Stimulated activated memory B cell treated with anti-CD40 and anti-IgM and Interleukin-4, amounts not matched to agents 10 μg/mL and 1 μg/mL and 100 μg/mL, for 72 hours (primary cell): Measurements from ENCODE around the gene RAB12.
A peak's percentile ranks its signal among the peaks of the same experiment; 100 is the strongest.
"Not testable (repeated sequence)": the region's sequence is repeated elsewhere in the genome, so short reads cannot be mapped to it uniquely, and the experiment has no call there.

ENCODE experiments used
- ATAC-seq: fragments of 150-1000 bp; cut with Tn5 transposase; 2 replicates; pipeline ENCODE4 v1.10.0; 2021
- H3K27ac Mint-ChIP-seq: one replicate; pipeline ENCODE4 v1.8.0; 2022; ENCODE audit warnings: mild to moderate bottlenecking, mixed read lengths
- H3K27me3 Mint-ChIP-seq: one replicate; pipeline ENCODE4 v1.8.0; 2022; ENCODE audit warnings: mixed read lengths
- H3K36me3 Mint-ChIP-seq: one replicate; pipeline ENCODE4 v1.8.0; 2022; ENCODE audit warnings: mixed read lengths
- H3K4me1 Mint-ChIP-seq: one replicate; pipeline ENCODE4 v1.8.0; 2022; ENCODE audit warnings: mixed read lengths
- H3K4me3 Mint-ChIP-seq: one replicate; pipeline ENCODE4 v1.8.0; 2022; ENCODE audit warnings: mild to moderate bottlenecking, moderate library complexity, mixed read lengths
- H3K9me3 Mint-ChIP-seq: one replicate; pipeline ENCODE4 v1.8.0; 2022; ENCODE audit warnings: mixed read lengths

RAB12 gene

GRCh38 chr18:8605974-8606373 lies 3.3 kb upstream of the RAB12 start:
- Mint-ChIP-seq H3K4me1 (peaks cover 72% of the 10 kb centered on the region), H3K27me3 (no peaks in the 10 kb centered on the region), H3K36me3 (peaks cover 6% of the 10 kb centered on the region), H3K27ac (peak overlapping the region; percentile 26), H3K9me3 (peaks cover 6% of the 10 kb centered on the region), H3K4me3 (no peak overlapping the region)
- no peak for ATAC-seq

GRCh38 chr18:8607776-8608742 lies 1.2 kb upstream of the RAB12 start:
- Mint-ChIP-seq H3K27ac (peak overlapping the region; percentile 86), H3K9me3 (peaks cover 6% of the 10 kb centered on the region), H3K4me1 (peaks cover 70% of the 10 kb centered on the region), H3K36me3 (peaks cover 15% of the 10 kb centered on the region), H3K27me3 (no peaks in the 10 kb centered on the region), H3K4me3 (peak overlapping the region; percentile 84)
- ATAC-seq = peak; percentile 25

- H3K4me1 Mint-ChIP-seq = peaks cover 68% of the 10 kb centered on the region
- peaks cover 19% of the 10 kb centered on the region for H3K36me3 Mint-ChIP-seq
- H3K27me3 Mint-ChIP-seq = no peaks in the 10 kb centered on the region
- peak overlapping the region; percentile 93 for H3K4me3 Mint-ChIP-seq
- H3K9me3 Mint-ChIP-seq = peaks cover 6% of the 10 kb centered on the region
- peak overlapping the region; percentile 86 for H3K27ac Mint-ChIP-seq
- ATAC-seq = peak; percentile 9
Measured at GRCh38 chr18:8609659-8610458, 622 bp downstream of the RAB12 start.

GRCh38 chr18:8610459-8610851 lies 1.2 kb downstream of the RAB12 start:
- Mint-ChIP-seq H3K27ac (peak overlapping the region; percentile 85), H3K4me1 (peaks cover 73% of the 10 kb centered on the region), H3K27me3 (no peaks in the 10 kb centered on the region), H3K36me3 (peaks cover 22% of the 10 kb centered on the region), H3K9me3 (peaks cover 6% of the 10 kb centered on the region), H3K4me3 (peak overlapping the region; percentile 93)
- no peak for ATAC-seq

- peaks cover 17% of the 10 kb centered on the region for H3K36me3 Mint-ChIP-seq
- H3K9me3 Mint-ChIP-seq = no peaks in the 10 kb centered on the region
- H3K27ac Mint-ChIP-seq = no peak overlapping the region
- ATAC-seq = no peak
- H3K27me3 Mint-ChIP-seq = no peaks in the 10 kb centered on the region
- H3K4me3 Mint-ChIP-seq = peak overlapping the region; percentile 12
- H3K4me1 Mint-ChIP-seq = peaks cover 68% of the 10 kb centered on the region
Measured at GRCh38 chr18:8611916-8612576, 2.8 kb downstream of the RAB12 start.

- no peaks in the 10 kb centered on the region for H3K27me3 Mint-ChIP-seq
- H3K36me3 Mint-ChIP-seq = peaks cover 36% of the 10 kb centered on the region
- ATAC-seq = no peak
Measured at GRCh38 chr18:8614875-8615274, 5.6 kb downstream of the RAB12 start.

GRCh38 chr18:8615397-8616027 lies 6.3 kb downstream of the RAB12 start:
- H3K27me3 Mint-ChIP-seq = no peaks in the 10 kb centered on the region
- ATAC-seq = no peak
- H3K4me1 Mint-ChIP-seq = peaks cover 78% of the 10 kb centered on the region
- H3K4me3 Mint-ChIP-seq = no peak overlapping the region
- peaks cover 38% of the 10 kb centered on the region for H3K36me3 Mint-ChIP-seq
- no peaks in the 10 kb centered on the region for H3K9me3 Mint-ChIP-seq
- no peak overlapping the region for H3K27ac Mint-ChIP-seq

More at GRCh38 chr18:8614875-8615274, 5.6 kb downstream of the RAB12 start:
- Mint-ChIP-seq H3K27ac (no peak overlapping the region), H3K4me3 (no peak overlapping the region), H3K9me3 (no peaks in the 10 kb centered on the region), H3K4me1 (peaks cover 79% of the 10 kb centered on the region)

GRCh38 chr18:8616028-8616401 lies 6.8 kb downstream of the RAB12 start:
- peaks cover 42% of the 10 kb centered on the region for H3K36me3 Mint-ChIP-seq
- no peak overlapping the region for H3K27ac Mint-ChIP-seq
- peaks cover 79% of the 10 kb centered on the region for H3K4me1 Mint-ChIP-seq
- ATAC-seq = no peak
- H3K4me3 Mint-ChIP-seq = no peak overlapping the region
- no peaks in the 10 kb centered on the region for H3K27me3 Mint-ChIP-seq
- H3K9me3 Mint-ChIP-seq = no peaks in the 10 kb centered on the region

GRCh38 chr18:8617907-8618306 lies 8.7 kb downstream of the RAB12 start:
- H3K4me3 Mint-ChIP-seq = no peak overlapping the region
- H3K27ac Mint-ChIP-seq = no peak overlapping the region

GRCh38 chr18:8619041-8619440 lies 9.8 kb downstream of the RAB12 start:
- Mint-ChIP-seq H3K27me3 (no peaks in the 10 kb centered on the region), H3K36me3 (peaks cover 47% of the 10 kb centered on the region), H3K9me3 (no peaks in the 10 kb centered on the region), H3K4me3 (no peak overlapping the region), H3K4me1 (peaks cover 81% of the 10 kb centered on the region), H3K27ac (peak overlapping the region; percentile 58)
- no peak for ATAC-seq

More at GRCh38 chr18:8617907-8618306, 8.7 kb downstream of the RAB12 start:
- no peaks in the 10 kb centered on the region for H3K27me3 Mint-ChIP-seq
- H3K36me3 Mint-ChIP-seq = peaks cover 47% of the 10 kb centered on the region
- ATAC-seq = no peak
- no peaks in the 10 kb centered on the region for H3K9me3 Mint-ChIP-seq
- H3K4me1 Mint-ChIP-seq = peaks cover 78% of the 10 kb centered on the region

GRCh38 chr18:8619835-8620577 lies 10.8 kb downstream of the RAB12 start:
- ATAC-seq = no peak
- Mint-ChIP-seq H3K9me3 (no peaks in the 10 kb centered on the region), H3K27ac (peak overlapping the region; percentile 58), H3K4me1 (peaks cover 81% of the 10 kb centered on the region), H3K4me3 (no peak overlapping the region), H3K27me3 (no peaks in the 10 kb centered on the region), H3K36me3 (peaks cover 48% of the 10 kb centered on the region)

GRCh38 chr18:8620845-8621244 lies 11.6 kb downstream of the RAB12 start:
- peak; percentile 62 for ATAC-seq
- H3K9me3 Mint-ChIP-seq = no peaks in the 10 kb centered on the region
- no peaks in the 10 kb centered on the region for H3K27me3 Mint-ChIP-seq
- no peak overlapping the region for H3K27ac Mint-ChIP-seq
- no peak overlapping the region for H3K4me3 Mint-ChIP-seq
- peaks cover 53% of the 10 kb centered on the region for H3K36me3 Mint-ChIP-seq
- H3K4me1 Mint-ChIP-seq = peaks cover 75% of the 10 kb centered on the region

- H3K4me1 Mint-ChIP-seq = peaks cover 67% of the 10 kb centered on the region
Measured at GRCh38 chr18:8622625-8623024, 13.4 kb downstream of the RAB12 start.

GRCh38 chr18:8623549-8624106 lies 14.4 kb downstream of the RAB12 start:
- H3K9me3 Mint-ChIP-seq = no peaks in the 10 kb centered on the region
- no peaks in the 10 kb centered on the region for H3K27me3 Mint-ChIP-seq
- H3K4me3 Mint-ChIP-seq = peak overlapping the region; percentile 54
- H3K36me3 Mint-ChIP-seq = peaks cover 50% of the 10 kb centered on the region
- peak; percentile 86 for ATAC-seq
- peaks cover 57% of the 10 kb centered on the region for H3K4me1 Mint-ChIP-seq
- H3K27ac Mint-ChIP-seq = peak overlapping the region; percentile 72

More at GRCh38 chr18:8622625-8623024, 13.4 kb downstream of the RAB12 start:
- not testable (repeated sequence) for H3K4me3 Mint-ChIP-seq, ATAC-seq, H3K27me3 Mint-ChIP-seq, H3K9me3 Mint-ChIP-seq
- peak overlapping the region; percentile 72 for H3K27ac Mint-ChIP-seq
- peaks cover 59% of the 10 kb centered on the region for H3K36me3 Mint-ChIP-seq
